Neuronal stem cell (in vitro differentiated cells): ENCODE data around the gene TCFL5.

Experiments used
- DNase-seq: peaks from one replicate; pipeline ENCODE4 v3.0.0-alpha.2; 2013; ENCODE audit warnings: low spot score
- H2AFZ ChIP-seq: one replicate; pipeline ENCODE4 v1.6.1; 2013; ENCODE audit warnings: mild to moderate bottlenecking, low read length, inconsistent platforms
- H2AK5ac ChIP-seq: 2 replicates; pipeline ENCODE4 v1.6.1; 2013; ENCODE audit warnings: low read depth, mild to moderate bottlenecking, inconsistent platforms, low read length, moderate library complexity, mixed read lengths
- H2BK120ac ChIP-seq: 2 replicates; pipeline ENCODE4 v1.6.1; 2013; ENCODE audit warnings: low read depth, mild to moderate bottlenecking, inconsistent platforms, low read length, moderate library complexity, mixed read lengths
- H2BK12ac ChIP-seq: one replicate; pipeline ENCODE4 v1.6.1; 2013; ENCODE audit warnings: low read length, inconsistent platforms
- H2BK15ac ChIP-seq: 2 replicates; pipeline ENCODE4 v1.6.1; 2013; ENCODE audit warnings: mild to moderate bottlenecking, low read length, inconsistent platforms, mixed read lengths
- H2BK5ac ChIP-seq: one replicate; pipeline ENCODE4 v1.6.1; 2013; ENCODE audit warnings: inconsistent platforms, mild to moderate bottlenecking, low read length, moderate library complexity
- H3K14ac ChIP-seq: one replicate; pipeline ENCODE4 v1.6.1; 2013; ENCODE audit warnings: low read length, inconsistent platforms
- H3K18ac ChIP-seq: 2 replicates; pipeline ENCODE4 v1.6.1; 2013; ENCODE audit warnings: low read length, inconsistent platforms
- H3K23ac ChIP-seq: 2 replicates; pipeline ENCODE4 v1.6.1; 2013; ENCODE audit warnings: low read depth, mild to moderate bottlenecking, mixed read lengths, low read length, inconsistent platforms; ENCODE audit not compliant: poor library complexity
- H3K27ac ChIP-seq: replicated peaks from 3 replicates; pipeline ENCODE4 v1.5.1; 2013; ENCODE audit warnings: low read length, inconsistent platforms
- H3K27me3 ChIP-seq, 3 experiments: 2 replicates each; pipeline ENCODE4 v1.6.1; 2013; ENCODE audit warnings: low read length in 3 of 3, mild to moderate bottlenecking in 2 of 3, inconsistent platforms in 1 of 3, low read depth in 1 of 3, mixed read lengths in 1 of 3, moderate library complexity in 1 of 3; ENCODE audit not compliant: control insufficient read depth in 3 of 3, insufficient read depth in 3 of 3
- H3K36me3 ChIP-seq, 2 donors: replicated peaks in 1 of 2; 2 replicates each; pipeline ENCODE4 v1.6.1; 2013; ENCODE audit warnings: low read length in 2 of 2; ENCODE audit not compliant: control insufficient read depth in 2 of 2, insufficient read depth in 2 of 2
- H3K4ac ChIP-seq: 2 replicates; pipeline ENCODE4 v1.6.1; 2013; ENCODE audit warnings: inconsistent platforms, mild to moderate bottlenecking, low read length, moderate library complexity
- H3K4me1 ChIP-seq, 2 donors: 1 replicate in 1 of 2; 2 replicates in 1 of 2; pipeline ENCODE4 v1.6.1; 2013; ENCODE audit warnings: low read length in 2 of 2, low read depth in 1 of 2; ENCODE audit not compliant: control insufficient read depth in 2 of 2, insufficient read depth in 1 of 2
- H3K4me2 ChIP-seq: one replicate; pipeline ENCODE4 v1.6.1; 2013; ENCODE audit warnings: mild to moderate bottlenecking, low read length, inconsistent platforms; ENCODE audit not compliant: insufficient read depth, poor library complexity, severe bottlenecking
- H3K4me3 ChIP-seq, 2 donors: 2 replicates each; pipeline ENCODE4 v1.5.1; 2013; ENCODE audit warnings: low read length in 2 of 2, mild to moderate bottlenecking in 2 of 2, inconsistent platforms in 1 of 2, moderate library complexity in 1 of 2
- H3K79me1 ChIP-seq: one replicate; pipeline ENCODE4 v1.6.1; 2013; ENCODE audit warnings: low read depth, mild to moderate bottlenecking, inconsistent platforms, low read length, moderate library complexity
- H3K9ac ChIP-seq: one replicate; pipeline ENCODE4 v1.6.1; 2013; ENCODE audit warnings: mild to moderate bottlenecking, low read depth, low read length, inconsistent platforms; ENCODE audit not compliant: poor library complexity
- H3K9me3 ChIP-seq, 2 donors: replicated peaks in 1 of 2; 2 replicates each; pipeline versions ENCODE3 to v1.6.1; 2013; ENCODE audit warnings: low read length in 2 of 2, mild to moderate bottlenecking in 2 of 2, inconsistent platforms in 1 of 2, low read depth in 1 of 2, mixed read lengths in 1 of 2, moderate library complexity in 1 of 2; ENCODE audit not compliant: control insufficient read depth in 2 of 2, insufficient read depth in 1 of 2
- H4K8ac ChIP-seq: one replicate; pipeline ENCODE4 v1.6.1; 2013; ENCODE audit warnings: low read depth, mild to moderate bottlenecking, inconsistent platforms, low read length, moderate library complexity
- H4K91ac ChIP-seq: one replicate; pipeline ENCODE4 v1.6.1; 2013; ENCODE audit warnings: low read length, low read depth, mild to moderate bottlenecking, inconsistent platforms; ENCODE audit not compliant: poor library complexity
- WGBS, 2 donors: extraction: QIAGEN DNeasy Blood & Tissue Kit; methylation state at CpG; one replicate each; pipeline ENCODE4 v1.1.7; 2013; ENCODE audit warnings: missing lambda C conversion rate in 2 of 2, mixed read lengths in 1 of 2; ENCODE audit not compliant: insufficient read length in 2 of 2, insufficient replicate concordance in 1 of 2; ENCODE audit errors: extremely low coverage in 2 of 2; 5-methylcytosine and 5-hydroxymethylcytosine counted together

The TCFL5 gene

GRCh38 chr20:62900692-62901584 lies 39.3 kb upstream of the TCFL5 start:
- peaks cover 27 to 80% of the 10 kb centered on the region in 2 donors for H3K36me3 ChIP-seq
- no peak overlapping the region for H2BK12ac ChIP-seq
- H3K9me3 ChIP-seq, result no peaks in the 10 kb centered on the region
- H3K4ac ChIP-seq, result no peak overlapping the region
- H3K4me2 ChIP-seq, result peak overlapping the region; percentile 28
- H3K23ac ChIP-seq, result no peak overlapping the region
- H2BK15ac ChIP-seq, result no peak overlapping the region
- H2AK5ac ChIP-seq, result no peak overlapping the region
- H4K91ac ChIP-seq, result no peak overlapping the region
- no peak overlapping the region for H3K14ac ChIP-seq
- H2AFZ ChIP-seq, result no peak overlapping the region
- H3K18ac ChIP-seq, result peak overlapping the region; percentile 12
- H3K27ac ChIP-seq, result peak overlapping the region; percentile 58
- H3K4me1 ChIP-seq, result peaks cover 9 to 14% of the 10 kb centered on the region in 2 donors
- H2BK5ac ChIP-seq, result no peak overlapping the region
- no peaks in the 10 kb centered on the region for H3K79me1 ChIP-seq
- H3K27me3 ChIP-seq, result no peaks in the 10 kb centered on the region
- no peak overlapping the region for H3K9ac ChIP-seq
- H3K4me3 ChIP-seq, result no peak overlapping the region
- no peak overlapping the region for H2BK120ac ChIP-seq
- WGBS, 2 donors, result no CpG with 5 or more reads among the region's 20 CpGs
- H4K8ac ChIP-seq, result no peak overlapping the region
- DNase-seq, result no peak

DNA sequence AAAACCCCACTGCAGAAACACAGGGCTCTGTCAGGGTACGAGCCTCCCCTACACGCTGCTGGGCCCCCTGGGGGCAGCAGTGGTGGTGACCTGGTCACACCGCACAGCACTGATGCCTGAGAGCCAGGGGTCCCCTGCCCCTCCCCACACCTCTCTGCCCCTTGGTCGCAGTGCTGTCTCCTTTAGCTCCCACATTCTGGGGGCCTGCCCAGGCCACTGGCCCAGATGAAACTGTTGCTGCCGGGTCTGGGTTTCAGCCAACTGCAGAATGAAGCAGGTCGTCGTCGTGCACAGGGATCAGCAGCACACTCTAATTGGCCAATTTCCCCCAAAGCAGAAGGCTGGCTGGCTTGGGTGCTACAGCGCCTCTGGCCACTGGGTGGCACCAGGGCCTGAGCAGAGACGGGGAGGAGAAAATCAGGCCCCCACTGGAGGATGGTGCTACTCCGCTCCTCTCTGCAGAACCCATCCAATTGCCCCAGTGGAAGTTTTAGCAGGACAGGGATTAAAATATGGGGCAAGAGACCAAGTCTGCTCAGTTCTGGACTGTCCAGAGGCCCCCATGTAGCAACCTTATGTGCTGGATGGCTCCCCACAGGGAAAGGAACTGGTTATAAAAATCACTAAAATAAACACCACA lies 38.5 kb upstream of the TCFL5 start:
- no peak overlapping the region for H2AK5ac ChIP-seq
- H2AFZ ChIP-seq, result no peak overlapping the region
- peak; percentile 71 for DNase-seq
- H2BK120ac ChIP-seq, result no peak overlapping the region
- H4K91ac ChIP-seq, result no peak overlapping the region
- no CpG with 5 or more reads among the region's 11 CpGs for WGBS, 2 donors
- H2BK15ac ChIP-seq, result no peak overlapping the region
- no peaks in the 10 kb centered on the region for H3K27me3 ChIP-seq
- H3K9me3 ChIP-seq, result no peaks in the 10 kb centered on the region
- peak overlapping the region; percentile 28 for H3K4me2 ChIP-seq
- H3K4me3 ChIP-seq, result peak overlapping the region in 1 of 2 donors; percentile 29
- peaks cover 9 to 14% of the 10 kb centered on the region in 2 donors for H3K4me1 ChIP-seq
- H3K27ac ChIP-seq, result peak overlapping the region; percentile 58
- no peak overlapping the region for H3K23ac ChIP-seq
- H3K79me1 ChIP-seq, result no peaks in the 10 kb centered on the region
- no peak overlapping the region for H3K14ac ChIP-seq
- peaks cover 22 to 80% of the 10 kb centered on the region in 2 donors for H3K36me3 ChIP-seq
- no peak overlapping the region for H3K9ac ChIP-seq
- peak overlapping the region; percentile 15 for H3K18ac ChIP-seq
- H3K4ac ChIP-seq, result no peak overlapping the region
- no peak overlapping the region for H2BK12ac ChIP-seq
- H4K8ac ChIP-seq, result no peak overlapping the region
- H2BK5ac ChIP-seq, result no peak overlapping the region

DNA sequence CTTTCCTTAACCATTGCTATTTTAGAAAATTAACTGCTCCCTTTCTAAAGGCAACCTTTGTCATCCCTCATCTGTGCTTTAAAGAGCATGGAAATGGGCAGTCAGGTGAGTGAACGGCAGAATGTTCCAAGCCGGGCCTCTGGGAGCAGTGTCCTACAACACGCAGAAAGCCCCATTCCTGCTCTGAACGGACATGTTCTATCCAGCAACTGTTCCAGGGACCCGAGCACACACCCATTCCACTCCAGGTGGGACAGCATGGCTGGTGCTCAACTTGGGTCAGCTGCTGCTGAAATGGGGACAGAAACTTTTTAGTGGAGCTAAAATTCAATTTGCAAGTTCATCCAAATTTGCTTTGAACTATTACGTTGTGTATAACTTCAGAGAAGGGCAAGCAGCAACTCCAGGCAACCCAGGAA lies 38.0 kb upstream of the TCFL5 start:
- Histone ChIP-seq H3K79me1 (no peaks in the 10 kb centered on the region), H3K9ac (no peak overlapping the region), H3K4me1 (peaks cover 9 to 14% of the 10 kb centered on the region in 2 donors), H4K91ac (no peak overlapping the region), H2AFZ (no peak overlapping the region), H2BK5ac (no peak overlapping the region), H3K4me3 (no peak overlapping the region), H3K23ac (no peak overlapping the region), H3K14ac (no peak overlapping the region), H3K9me3 (no peaks in the 10 kb centered on the region), H2BK12ac (no peak overlapping the region), H2AK5ac (no peak overlapping the region), H3K27ac (no peak overlapping the region), H4K8ac (no peak overlapping the region), H3K4me2 (no peak overlapping the region), H3K27me3 (no peaks in the 10 kb centered on the region), H2BK120ac (no peak overlapping the region), H3K36me3 (peaks cover 21 to 80% of the 10 kb centered on the region in 2 donors), H2BK15ac (no peak overlapping the region), H3K18ac (peak overlapping the region; percentile 15), H3K4ac (no peak overlapping the region)
- no peak for DNase-seq
- no CpG with 5 or more reads among the region's 6 CpGs for WGBS, 2 donors

- DNase-seq, result no peak
- H3K18ac ChIP-seq, result no peak overlapping the region
- no peak overlapping the region for H3K27ac ChIP-seq
- no peaks in the 10 kb centered on the region for H3K79me1 ChIP-seq
- H3K9ac ChIP-seq, result no peak overlapping the region
- no peak overlapping the region for H3K14ac ChIP-seq
- no peak overlapping the region for H2BK120ac ChIP-seq
- H3K23ac ChIP-seq, result no peak overlapping the region
- no peak overlapping the region for H4K8ac ChIP-seq
- H3K4me2 ChIP-seq, result no peak overlapping the region
- H2BK5ac ChIP-seq, result no peak overlapping the region
- H4K91ac ChIP-seq, result no peak overlapping the region
- H3K9me3 ChIP-seq, result no peaks in the 10 kb centered on the region
- H2AFZ ChIP-seq, result no peak overlapping the region
- no peak overlapping the region for H2BK15ac ChIP-seq
- no peaks in the 10 kb centered on the region for H3K27me3 ChIP-seq
- WGBS, 2 donors, result no CpG with 5 or more reads among the region's 16 CpGs
- H3K36me3 ChIP-seq, result peaks cover 23 to 80% of the 10 kb centered on the region in 2 donors
- H3K4me1 ChIP-seq, result peaks cover 9 to 14% of the 10 kb centered on the region in 2 donors
- no peak overlapping the region for H2BK12ac ChIP-seq
- no peak overlapping the region for H3K4ac ChIP-seq
- no peak overlapping the region for H3K4me3 ChIP-seq
- no peak overlapping the region for H2AK5ac ChIP-seq
Measured at GRCh38 chr20:62898970-62899632, 37.5 kb upstream of the TCFL5 start.
